Nucleus accumbens (tissue), 56 donors: ENCODE measurements around the gene MROH7.

Experiments
- DNase-seq, 56 donors: peaks; one replicate each; lab custom pipeline; 2025; lab: John Stamatoyannopoulos, UW

The MROH7 gene

GRCh38 chr1:54716299-54717047 lies 74.9 kb downstream of the MROH7 start:
- DNase-seq: no peak

- DNase-seq: no peak
Measured at GRCh38 chr1:54721719-54722118, 80.1 kb downstream of the MROH7 start.

GRCh38 chr1:54723985-54724384 lies 82.4 kb downstream of the MROH7 start:
- DNase-seq: no peak

- DNase-seq: no peak
Measured at GRCh38 chr1:54724771-54725170, 83.2 kb downstream of the MROH7 start.

- no peak for DNase-seq
Measured at GRCh38 chr1:54728027-54728426, 86.4 kb downstream of the MROH7 start.

- no peak for DNase-seq
Measured at GRCh38 chr1:54736685-54737084, 95.1 kb downstream of the MROH7 start.

- DNase-seq: no peak
Measured at GRCh38 chr1:54738244-54738643, 96.7 kb downstream of the MROH7 start.

- DNase-seq: no peak
Measured at GRCh38 chr1:54741531-54741930, 99.9 kb downstream of the MROH7 start.

- no peak for DNase-seq
Measured at GRCh38 chr1:54742282-54742681, 100.7 kb downstream of the MROH7 start.

- DNase-seq: no peak
Measured at GRCh38 chr1:54743416-54744226, 102.0 kb downstream of the MROH7 start.

GRCh38 chr1:54744696-54745095 lies 103.1 kb downstream of the MROH7 start:
- no peak for DNase-seq

- DNase-seq: no peak
Measured at GRCh38 chr1:54745274-54745673, 103.7 kb downstream of the MROH7 start.

- no peak for DNase-seq
Measured at GRCh38 chr1:54745864-54746263, 104.3 kb downstream of the MROH7 start.

GRCh38 chr1:54748094-54748835 lies 106.7 kb downstream of the MROH7 start:
- DNase-seq: no peak

- DNase-seq: no peak
Measured at GRCh38 chr1:54750596-54750995, 109.0 kb downstream of the MROH7 start.

GRCh38 chr1:54751426-54751825 lies 109.8 kb downstream of the MROH7 start:
- no peak for DNase-seq

- no peak for DNase-seq
Measured at GRCh38 chr1:54754045-54754444, 112.5 kb downstream of the MROH7 start.

GRCh38 chr1:54754486-54755285 lies 113.1 kb downstream of the MROH7 start:
- no peak for DNase-seq

GRCh38 chr1:54757833-54758232 lies 116.2 kb downstream of the MROH7 start:
- DNase-seq: no peak

- DNase-seq: no peak
Measured at GRCh38 chr1:54758678-54759348, 117.2 kb downstream of the MROH7 start.
